HG03175 (cell line): ENCODE results near the gene LHX8.
A peak's percentile ranks its signal among the peaks of the same experiment; 100 is the strongest.
"Not testable (repeated sequence)": the region's sequence is repeated elsewhere in the genome, so short reads cannot be mapped to it uniquely, and the experiment has no call there.

Source experiments
- ATAC-seq: cut with Tn5 transposase; IDR thresholded peaks from one replicate; pipeline ENCODE4 v1.9.1; 2021; ENCODE audit warnings: mild to moderate bottlenecking, moderate library complexity; ENCODE audit not compliant: unreplicated experiment

Gene LHX8

GRCh38 chr1:75133750-75134646, at the start of gene LHX8:
Gene LHX8, plus strand, starts transcription at chr1:75134388. Its CDS starts 2,227 bp downstream, at chr1:75136615.
- no peak for ATAC-seq

GRCh38 chr1:75085931-75086330, 48.3 kb upstream of the LHX8 start:
- no peak for ATAC-seq

- no peak for ATAC-seq
Observed at GRCh38 chr1:75087278-75087677, 46.9 kb upstream of the LHX8 start.

DNA sequence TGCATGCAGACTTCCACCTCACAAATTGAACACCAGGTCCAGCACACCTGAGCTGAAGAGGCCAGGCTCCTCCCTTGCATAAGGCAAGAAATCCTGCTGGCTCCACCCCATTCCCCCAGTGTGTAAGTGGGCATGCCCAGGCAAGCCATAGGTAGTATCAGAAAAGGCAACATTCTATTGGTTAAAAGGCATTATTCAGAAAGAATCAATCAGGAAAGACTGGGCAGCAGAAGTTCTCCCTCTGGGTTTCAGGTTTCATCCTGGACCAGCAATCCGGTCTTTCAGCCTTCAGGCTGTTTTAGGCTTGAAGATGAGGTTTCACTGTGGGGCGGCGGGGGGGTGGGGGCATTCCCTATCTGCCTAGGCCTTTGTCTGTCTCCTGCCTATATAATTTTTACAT, 42.0 kb upstream of the LHX8 start:
- no peak for ATAC-seq

- ATAC-seq: no peak
Observed at GRCh38 chr1:75097654-75098053, 36.5 kb upstream of the LHX8 start.

DNA sequence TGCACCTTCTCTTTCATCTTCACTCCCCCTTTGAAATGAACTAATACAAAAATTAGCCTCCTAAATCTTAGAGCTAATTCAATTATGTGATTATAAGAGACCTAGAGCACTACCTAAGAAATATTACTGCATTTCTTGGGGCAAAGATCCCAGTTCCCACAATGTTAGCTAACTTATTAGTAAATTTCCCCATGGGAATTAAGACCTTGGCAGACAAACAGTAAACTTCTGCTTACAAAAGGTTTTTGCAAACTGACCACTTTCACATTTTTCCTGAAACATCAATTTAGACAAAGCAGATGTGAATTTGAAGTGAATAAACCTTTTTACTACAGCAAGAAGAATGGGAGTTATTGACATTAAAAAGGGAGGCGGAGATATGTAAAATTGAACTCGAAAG, 34.6 kb upstream of the LHX8 start:
- no peak for ATAC-seq

GRCh38 chr1:75100481-75101092, 33.6 kb upstream of the LHX8 start:
- no peak for ATAC-seq

- not testable (repeated sequence) for ATAC-seq
Observed at GRCh38 chr1:75112362-75112951, 21.7 kb upstream of the LHX8 start.

DNA sequence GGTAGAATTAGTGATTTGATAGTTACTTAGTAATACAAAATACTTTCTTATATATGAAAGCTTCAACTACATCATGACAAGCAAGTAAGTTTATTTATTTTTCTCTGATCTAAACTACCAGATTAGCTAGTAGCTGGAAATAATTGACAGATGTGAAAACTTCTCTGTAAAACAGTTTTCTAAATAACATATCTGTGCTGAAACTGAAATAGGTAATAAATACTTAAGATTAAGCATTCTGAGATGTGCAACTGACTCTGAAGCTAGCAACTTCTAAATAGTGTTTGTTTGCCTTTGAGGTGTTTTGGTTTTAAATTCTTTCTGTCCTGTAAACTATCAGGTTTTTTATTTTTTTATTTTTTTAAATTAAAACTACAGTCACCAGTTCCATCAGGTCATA, 18.5 kb upstream of the LHX8 start:
- peak; percentile 76 for ATAC-seq

- ATAC-seq: no peak
Observed at GRCh38 chr1:75123756-75124155, 10.4 kb upstream of the LHX8 start.

- no peak for ATAC-seq
Observed at GRCh38 chr1:75124510-75124909, 9.7 kb upstream of the LHX8 start.

GRCh38 chr1:75125161-75125726, 8.9 kb upstream of the LHX8 start:
- no peak for ATAC-seq

- no peak for ATAC-seq
Observed at GRCh38 chr1:75126611-75127101, 7.5 kb upstream of the LHX8 start.

DNA sequence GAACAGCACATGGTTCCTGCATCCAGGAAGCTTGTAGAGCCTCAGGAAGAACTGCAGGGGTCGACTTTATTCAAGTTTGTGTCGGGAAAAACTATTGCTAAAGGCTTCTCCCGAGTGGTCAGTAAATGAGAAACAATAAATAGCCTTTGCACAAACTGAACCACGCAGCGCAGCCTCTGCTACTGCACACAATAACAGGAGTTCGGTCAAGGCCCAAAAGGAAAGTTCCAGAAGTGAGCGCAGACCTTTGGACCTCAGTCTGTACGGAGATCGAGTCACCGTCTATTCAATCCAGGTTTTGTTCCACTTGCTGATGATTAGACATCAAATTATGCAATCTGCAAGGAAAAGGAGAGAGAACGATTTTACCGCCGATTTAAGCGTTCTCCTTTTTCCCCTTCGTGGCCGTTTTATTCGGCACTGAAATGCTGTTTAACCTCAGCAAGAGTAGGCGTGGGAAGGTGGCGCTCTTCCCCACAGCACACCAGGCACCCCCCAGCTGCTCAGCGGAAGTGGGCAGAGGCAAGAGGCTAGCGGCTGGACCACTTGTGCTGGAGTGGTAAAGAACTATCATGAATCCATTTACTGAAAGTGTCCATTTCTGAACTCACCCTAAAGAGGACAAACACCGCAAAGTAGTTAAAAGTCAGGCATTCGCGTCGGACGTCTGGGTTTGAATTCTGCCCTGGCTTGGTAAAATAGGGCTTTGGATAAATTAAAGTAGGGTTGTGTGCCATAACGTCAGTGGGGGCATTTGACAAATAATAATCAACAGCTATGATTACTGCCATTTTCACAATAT, 6.1 kb upstream of the LHX8 start:
- no peak for ATAC-seq

DNA sequence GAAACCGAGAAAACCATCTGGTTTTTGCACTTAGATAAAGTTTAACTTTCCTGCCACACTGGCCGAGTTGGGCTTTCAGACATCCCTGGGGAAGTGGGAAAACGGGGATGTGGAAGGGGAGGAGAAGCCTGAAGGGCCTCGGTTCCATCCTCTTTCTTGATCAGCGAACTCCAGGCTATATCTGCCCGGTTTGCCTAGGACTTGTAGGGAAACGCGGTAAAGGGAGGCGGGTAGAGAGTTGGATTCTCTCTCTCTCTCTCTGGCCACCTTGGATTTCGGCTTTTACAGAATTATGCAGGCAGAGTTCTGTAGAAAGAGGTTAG, 4.6 kb upstream of the LHX8 start:
- no peak for ATAC-seq

DNA sequence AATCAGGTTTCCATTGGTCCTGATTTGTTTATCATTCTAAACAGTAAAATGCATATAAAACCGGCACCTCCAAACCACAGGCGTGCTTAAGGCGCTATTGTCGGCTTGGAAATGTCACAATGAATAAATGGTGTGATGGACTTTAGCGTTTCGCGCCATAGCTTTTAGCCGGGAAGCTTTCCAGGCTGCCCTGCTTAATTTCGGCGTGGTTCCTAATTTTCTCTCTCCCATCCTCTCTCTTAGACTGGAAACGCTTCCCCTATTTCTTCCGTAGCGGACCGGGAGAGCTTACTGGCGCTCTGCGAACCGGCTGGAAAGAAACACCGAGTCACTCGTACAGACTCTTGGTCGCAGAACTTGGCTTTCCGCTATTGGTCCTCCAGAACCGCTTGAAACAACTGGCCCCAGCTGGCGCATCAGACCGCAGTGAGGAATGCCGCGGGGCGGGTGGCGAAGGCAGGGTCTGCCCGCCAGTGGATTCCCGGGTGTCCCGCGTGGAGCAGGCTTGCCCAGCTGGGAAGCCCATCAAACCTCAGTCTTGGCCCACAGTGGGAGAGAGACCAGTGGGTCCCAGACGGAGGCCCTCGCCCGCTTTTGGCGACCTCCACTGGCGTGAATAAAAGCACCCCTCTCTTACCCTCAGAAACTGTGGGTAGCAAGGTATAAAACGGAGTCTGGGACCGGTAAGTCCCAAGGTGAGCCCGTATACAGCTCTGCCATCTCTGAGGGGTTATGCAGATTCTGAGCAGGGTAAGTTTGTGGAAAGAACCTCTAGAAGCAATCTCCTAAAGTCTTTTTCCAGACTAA, 4.0 kb upstream of the LHX8 start:
- no peak for ATAC-seq

- ATAC-seq: no peak
Observed at GRCh38 chr1:75130865-75131564, 3.2 kb upstream of the LHX8 start.

DNA sequence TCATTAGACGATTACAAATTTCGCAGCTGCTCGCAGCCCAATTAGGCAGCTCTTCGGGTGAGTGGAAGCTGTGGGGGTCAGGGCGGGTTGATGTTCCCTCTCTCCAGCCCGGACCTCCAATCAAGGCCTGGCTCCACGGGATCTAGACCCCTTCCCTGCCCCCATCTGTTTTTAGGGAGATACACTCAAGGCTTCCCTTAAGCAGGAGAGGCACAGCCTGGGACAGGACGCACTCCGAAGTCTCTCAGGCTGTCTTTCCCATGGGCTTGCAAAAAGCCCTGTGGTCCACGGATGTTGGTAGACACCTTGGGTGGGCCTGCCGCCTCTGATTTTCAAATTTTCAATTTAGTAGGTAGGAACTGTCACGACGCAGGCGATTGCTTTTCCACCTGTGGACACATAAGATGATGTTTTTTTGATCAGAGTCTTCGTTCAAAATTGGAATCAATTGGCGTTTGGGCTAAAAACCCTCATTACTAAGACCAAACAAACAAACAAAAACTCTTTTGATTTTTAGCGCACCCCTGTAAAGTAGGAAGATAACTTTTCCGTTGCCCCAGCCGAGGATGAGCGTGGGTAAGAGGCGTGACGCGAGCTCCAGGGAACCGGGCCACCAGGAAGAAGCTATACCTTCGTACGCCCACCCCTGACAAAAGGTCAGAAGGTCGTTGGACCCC, 2.5 kb upstream of the LHX8 start:
- no peak for ATAC-seq
